ENCODE data around the gene FZD2. TPM values are rescaled to one million over a fixed set of nuclear protein-coding genes. Genes with fewer than 3 reads are reported as not detected.

FZD2 gene
- total and polyA plus RNA-seq, 2 of the 8 experiments (the other 6 are each of a cell fraction or from before 2014, with no cell fraction given): 17.6 to 86.7 TPM

GRCh38 chr17:44547625-44548267, 9.5 kb upstream of the FZD2 start (continued):
- peak; percentile 68; the same call in 1 of the 2 replicates for TF ChIP-seq KDM1A (IDR thresholded peaks at IDR 0.05; ENCODE audit: borderline replicate concordance, low read length)
- TF ChIP-seq, protein P1, sequence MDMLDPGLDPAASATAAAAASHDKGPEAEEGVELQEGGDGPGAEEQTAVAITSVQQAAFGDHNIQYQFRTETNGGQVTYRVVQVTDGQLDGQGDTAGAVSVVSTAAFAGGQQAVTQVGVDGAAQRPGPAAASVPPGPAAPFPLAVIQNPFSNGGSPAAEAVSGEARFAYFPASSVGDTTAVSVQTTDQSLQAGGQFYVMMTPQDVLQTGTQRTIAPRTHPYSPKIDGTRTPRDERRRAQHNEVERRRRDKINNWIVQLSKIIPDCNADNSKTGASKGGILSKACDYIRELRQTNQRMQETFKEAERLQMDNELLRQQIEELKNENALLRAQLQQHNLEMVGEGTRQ (IDR thresholded peaks at IDR 0.05; ENCODE audit: low read length): no peak
- no peak for TF ChIP-seq TAF1 (IDR thresholded peaks at IDR 0.05; ENCODE audit: low read depth, low read length)
- TF ChIP-seq ASH2L (IDR thresholded peaks at IDR 0.05; ENCODE audit: low read length): no peak
- TF ChIP-seq TAF7 (optimal IDR thresholded peaks at IDR 0.05; ENCODE audit: borderline replicate concordance, low read depth, low read length): peak; percentile 9
- no peak for TF ChIP-seq SIN3A (conservative IDR thresholded peaks at IDR 0.05 in 1 of 2, IDR thresholded peaks at IDR 0.05 in 1 of 2; ENCODE audit: low read depth in 1 of 2, low read length in 2 of 2)
- no peak for TF ChIP-seq HDAC2 (IDR thresholded peaks at IDR 0.05; ENCODE audit: borderline replicate concordance in 1 of 2, low read depth in 2 of 2, low read length in 2 of 2)

Measured in H1 (cell line).